ENCODE data around the gene GTF2F2.
A peak's percentile ranks its signal among the peaks of the same experiment; 100 is the strongest.

GTF2F2 gene

DNA sequence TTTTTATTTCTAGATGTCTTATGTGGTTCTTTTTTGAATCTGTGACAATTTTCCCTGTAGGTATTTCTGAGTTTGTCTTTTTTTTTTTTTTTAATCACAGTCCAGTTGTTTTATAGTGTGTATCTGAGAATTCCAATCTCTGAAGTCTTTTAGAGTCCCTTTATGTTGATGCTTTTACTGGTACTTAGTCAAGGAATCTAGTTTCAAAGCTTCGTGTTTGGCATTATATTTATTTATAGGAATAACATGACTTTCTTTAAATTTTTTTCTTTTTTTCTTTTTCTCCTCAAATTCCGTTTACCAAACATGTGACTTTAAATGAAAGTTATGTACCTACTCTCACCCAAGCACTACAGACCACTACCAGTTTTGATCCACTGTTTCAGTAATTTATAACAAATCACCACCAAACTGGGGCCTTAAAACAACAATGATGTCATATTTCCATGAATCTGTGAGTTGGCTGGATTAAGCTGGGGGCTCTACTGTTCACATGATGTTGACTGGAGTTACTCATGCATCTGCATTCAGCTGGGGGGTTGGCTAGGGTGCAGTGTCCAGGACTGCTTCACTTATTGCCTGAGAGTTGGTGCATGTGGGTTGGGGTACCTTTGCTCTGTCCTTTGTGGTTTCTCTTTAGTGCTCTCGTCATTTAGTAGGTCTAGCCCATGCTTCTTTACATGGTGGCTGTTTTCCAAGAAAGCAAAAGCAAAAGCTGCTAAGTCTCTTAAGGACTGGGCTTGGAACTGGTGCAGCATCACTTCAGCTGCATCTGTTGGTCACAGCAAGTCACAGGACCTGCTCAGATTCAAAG is 58.2 kb downstream of the GTF2F2 start:
- H3K27me3 Mint-ChIP-seq (ENCODE audit: low read depth), result no peaks in the 10 kb centered on the region
- TF ChIP-seq, protein P1, sequence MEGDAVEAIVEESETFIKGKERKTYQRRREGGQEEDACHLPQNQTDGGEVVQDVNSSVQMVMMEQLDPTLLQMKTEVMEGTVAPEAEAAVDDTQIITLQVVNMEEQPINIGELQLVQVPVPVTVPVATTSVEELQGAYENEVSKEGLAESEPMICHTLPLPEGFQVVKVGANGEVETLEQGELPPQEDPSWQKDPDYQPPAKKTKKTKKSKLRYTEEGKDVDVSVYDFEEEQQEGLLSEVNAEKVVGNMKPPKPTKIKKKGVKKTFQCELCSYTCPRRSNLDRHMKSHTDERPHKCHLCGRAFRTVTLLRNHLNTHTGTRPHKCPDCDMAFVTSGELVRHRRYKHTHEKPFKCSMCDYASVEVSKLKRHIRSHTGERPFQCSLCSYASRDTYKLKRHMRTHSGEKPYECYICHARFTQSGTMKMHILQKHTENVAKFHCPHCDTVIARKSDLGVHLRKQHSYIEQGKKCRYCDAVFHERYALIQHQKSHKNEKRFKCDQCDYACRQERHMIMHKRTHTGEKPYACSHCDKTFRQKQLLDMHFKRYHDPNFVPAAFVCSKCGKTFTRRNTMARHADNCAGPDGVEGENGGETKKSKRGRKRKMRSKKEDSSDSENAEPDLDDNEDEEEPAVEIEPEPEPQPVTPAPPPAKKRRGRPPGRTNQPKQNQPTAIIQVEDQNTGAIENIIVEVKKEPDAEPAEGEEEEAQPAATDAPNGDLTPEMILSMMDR (IDR thresholded peaks at IDR 0.05; ENCODE audit: unreplicated experiment in 3 of 3), result no peak
- H3K36me3 Mint-ChIP-seq (ENCODE audit: low read depth), result peaks cover 23% of the 10 kb centered on the region
- no peak overlapping the region for H3K4me3 Mint-ChIP-seq
- peak overlapping the region; percentile 77 to 95 (median 83) for H3K27ac Mint-ChIP-seq
- H3K4me1 Mint-ChIP-seq, result peaks cover 10% of the 10 kb centered on the region
- no peaks in the 10 kb centered on the region for H3K9me3 Mint-ChIP-seq

DNA sequence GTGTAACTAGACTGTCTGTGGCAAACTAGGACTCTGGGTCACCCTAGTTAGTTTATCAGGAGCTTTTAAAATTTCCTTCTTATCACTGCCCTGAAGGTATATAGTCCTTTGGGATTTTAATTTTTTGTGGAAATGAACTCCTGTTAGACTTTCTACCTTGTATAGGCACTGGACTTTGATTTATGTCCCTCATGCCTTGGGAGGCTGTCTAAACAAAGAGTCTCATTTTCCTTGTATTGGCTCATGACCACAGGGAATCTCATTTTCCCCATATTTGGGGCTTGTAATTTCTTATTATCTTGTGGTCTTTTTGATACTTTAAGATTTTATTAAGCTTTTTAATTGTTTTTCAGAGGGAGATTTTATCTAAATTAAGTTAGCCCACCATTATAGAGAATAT is 59.1 kb downstream of the GTF2F2 start:
- peaks cover 10% of the 10 kb centered on the region for H3K4me1 Mint-ChIP-seq
- H3K4me3 Mint-ChIP-seq, result no peak overlapping the region
- TF ChIP-seq, protein P1 (IDR thresholded peaks at IDR 0.05; ENCODE audit: unreplicated experiment in 3 of 3), result no peak
- H3K36me3 Mint-ChIP-seq (ENCODE audit: low read depth), result peaks cover 30% of the 10 kb centered on the region
- no peaks in the 10 kb centered on the region for H3K9me3 Mint-ChIP-seq
- no peaks in the 10 kb centered on the region for H3K27me3 Mint-ChIP-seq (ENCODE audit: low read depth)
- peak overlapping the region; percentile 20 to 95 (median 77) for H3K27ac Mint-ChIP-seq

DNA sequence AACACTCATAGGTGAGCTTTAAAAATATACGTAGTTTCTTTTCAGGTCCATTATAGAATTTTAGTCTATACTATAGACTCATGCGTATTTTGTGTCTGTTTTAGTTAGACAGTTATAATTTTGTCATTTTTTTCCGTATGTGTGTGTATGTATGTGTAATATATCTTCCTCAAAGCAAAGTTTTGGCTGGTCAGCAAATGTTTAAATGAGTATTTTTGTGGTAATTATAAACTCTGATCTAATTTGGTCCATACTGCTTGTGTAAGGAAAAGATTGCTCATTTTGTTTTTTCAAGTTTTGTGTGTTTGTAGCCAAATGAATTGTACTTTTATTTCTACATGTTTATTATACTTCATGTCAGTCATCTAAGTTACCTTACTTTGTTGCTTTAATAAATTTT is 60.0 kb downstream of the GTF2F2 start:
- Mint-ChIP-seq H3K4me3 (no peak overlapping the region), H3K27ac (peak overlapping the region in 1 of 3 experiments; percentile 54), H3K9me3 (no peaks in the 10 kb centered on the region), H3K4me1 (peaks cover 10% of the 10 kb centered on the region), H3K27me3 (ENCODE audit: low read depth) (no peaks in the 10 kb centered on the region), H3K36me3 (ENCODE audit: low read depth) (peaks cover 22% of the 10 kb centered on the region)
- TF ChIP-seq, protein P1 (IDR thresholded peaks at IDR 0.05; ENCODE audit: unreplicated experiment in 3 of 3), result no peak

DNA sequence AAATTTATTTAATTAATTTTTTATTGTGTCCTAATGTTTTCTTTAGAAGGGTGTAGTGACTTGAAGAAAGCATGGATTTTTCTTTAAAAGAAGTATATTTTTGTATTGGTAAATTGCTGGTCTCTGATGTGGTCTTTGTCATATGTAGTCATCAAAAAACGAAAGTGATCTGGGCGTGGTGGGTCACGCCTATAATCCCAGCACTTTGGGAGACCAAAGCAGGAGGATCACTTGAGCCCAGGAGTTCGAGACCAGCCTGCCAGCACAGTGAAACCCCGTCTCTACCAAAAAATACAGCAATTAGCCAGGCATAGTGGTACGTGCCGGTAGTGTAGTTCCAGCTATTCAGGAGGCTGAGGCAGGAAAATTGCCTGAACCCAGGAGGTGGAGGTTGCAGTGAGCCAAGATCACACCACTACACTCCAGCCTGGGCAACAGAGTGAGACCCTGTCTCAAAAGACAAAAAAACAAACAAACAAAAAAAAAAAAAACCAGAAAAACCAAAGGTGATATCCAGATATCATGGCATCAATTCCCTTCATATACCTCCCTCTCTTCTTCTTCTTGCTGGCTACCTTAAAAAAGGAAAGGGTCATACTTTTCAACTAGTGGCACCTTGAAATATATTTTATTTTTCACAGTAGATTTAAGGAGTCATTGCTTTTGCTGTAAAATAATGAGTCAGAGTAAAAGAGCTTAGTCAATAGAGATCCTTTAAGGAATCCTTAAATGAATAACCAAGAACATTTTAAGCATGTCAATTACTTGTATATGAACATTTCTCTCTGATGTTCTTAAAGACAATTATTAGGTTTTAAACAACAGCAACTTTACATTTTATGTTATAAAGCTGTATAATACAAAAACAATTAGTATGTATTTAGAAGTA is 60.6 kb downstream of the GTF2F2 start:
- Mint-ChIP-seq H3K36me3 (ENCODE audit: low read depth) (peaks cover 21% of the 10 kb centered on the region), H3K4me3 (no peak overlapping the region), H3K27me3 (ENCODE audit: low read depth) (no peaks in the 10 kb centered on the region), H3K27ac (peak overlapping the region in 1 of 3 experiments; percentile 61), H3K4me1 (peaks cover 10% of the 10 kb centered on the region), H3K9me3 (no peaks in the 10 kb centered on the region)
- TF ChIP-seq, protein P1 (IDR thresholded peaks at IDR 0.05; ENCODE audit: unreplicated experiment in 3 of 3), result no peak

DNA sequence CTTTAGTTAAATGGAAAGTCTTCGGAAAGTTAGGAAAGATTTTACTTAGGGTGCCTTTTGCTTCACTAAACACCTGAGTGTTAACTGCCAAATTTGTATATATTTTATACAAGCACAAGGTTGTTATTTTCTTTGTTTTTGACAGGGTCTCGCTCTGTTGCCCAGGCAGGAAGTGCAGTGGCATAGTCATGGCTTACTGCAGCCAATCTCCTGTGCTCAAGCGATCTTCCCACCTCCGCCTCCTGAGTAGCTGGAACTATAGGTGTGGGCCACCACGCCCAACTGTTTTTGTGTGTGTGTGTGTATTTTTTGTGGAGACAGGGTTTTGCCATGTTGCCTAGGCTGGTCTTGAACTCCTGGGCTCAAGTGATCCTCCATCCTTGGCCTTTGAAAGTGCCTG is 64.4 kb downstream of the GTF2F2 start:
- TF ChIP-seq, protein P1 (IDR thresholded peaks at IDR 0.05; ENCODE audit: unreplicated experiment in 3 of 3), result no peak
- H3K36me3 Mint-ChIP-seq (ENCODE audit: low read depth), result peaks cover 26% of the 10 kb centered on the region
- H3K4me1 Mint-ChIP-seq, result no peaks in the 10 kb centered on the region
- H3K27me3 Mint-ChIP-seq (ENCODE audit: low read depth), result no peaks in the 10 kb centered on the region
- H3K9me3 Mint-ChIP-seq, result no peaks in the 10 kb centered on the region
- no peak overlapping the region for H3K27ac Mint-ChIP-seq
- no peak overlapping the region for H3K4me3 Mint-ChIP-seq

Data from nephron (organoid).